Measurements from ENCODE around the gene RBL1.
A peak's percentile ranks its signal among the peaks of the same experiment; 100 is the strongest.
"Not testable (repeated sequence)": the region's sequence is repeated elsewhere in the genome, so short reads cannot be mapped to it uniquely, and the experiment has no call there.

RBL1 gene, protein sequence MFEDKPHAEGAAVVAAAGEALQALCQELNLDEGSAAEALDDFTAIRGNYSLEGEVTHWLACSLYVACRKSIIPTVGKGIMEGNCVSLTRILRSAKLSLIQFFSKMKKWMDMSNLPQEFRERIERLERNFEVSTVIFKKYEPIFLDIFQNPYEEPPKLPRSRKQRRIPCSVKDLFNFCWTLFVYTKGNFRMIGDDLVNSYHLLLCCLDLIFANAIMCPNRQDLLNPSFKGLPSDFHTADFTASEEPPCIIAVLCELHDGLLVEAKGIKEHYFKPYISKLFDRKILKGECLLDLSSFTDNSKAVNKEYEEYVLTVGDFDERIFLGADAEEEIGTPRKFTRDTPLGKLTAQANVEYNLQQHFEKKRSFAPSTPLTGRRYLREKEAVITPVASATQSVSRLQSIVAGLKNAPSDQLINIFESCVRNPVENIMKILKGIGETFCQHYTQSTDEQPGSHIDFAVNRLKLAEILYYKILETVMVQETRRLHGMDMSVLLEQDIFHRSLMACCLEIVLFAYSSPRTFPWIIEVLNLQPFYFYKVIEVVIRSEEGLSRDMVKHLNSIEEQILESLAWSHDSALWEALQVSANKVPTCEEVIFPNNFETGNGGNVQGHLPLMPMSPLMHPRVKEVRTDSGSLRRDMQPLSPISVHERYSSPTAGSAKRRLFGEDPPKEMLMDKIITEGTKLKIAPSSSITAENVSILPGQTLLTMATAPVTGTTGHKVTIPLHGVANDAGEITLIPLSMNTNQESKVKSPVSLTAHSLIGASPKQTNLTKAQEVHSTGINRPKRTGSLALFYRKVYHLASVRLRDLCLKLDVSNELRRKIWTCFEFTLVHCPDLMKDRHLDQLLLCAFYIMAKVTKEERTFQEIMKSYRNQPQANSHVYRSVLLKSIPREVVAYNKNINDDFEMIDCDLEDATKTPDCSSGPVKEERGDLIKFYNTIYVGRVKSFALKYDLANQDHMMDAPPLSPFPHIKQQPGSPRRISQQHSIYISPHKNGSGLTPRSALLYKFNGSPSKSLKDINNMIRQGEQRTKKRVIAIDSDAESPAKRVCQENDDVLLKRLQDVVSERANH

DNA sequence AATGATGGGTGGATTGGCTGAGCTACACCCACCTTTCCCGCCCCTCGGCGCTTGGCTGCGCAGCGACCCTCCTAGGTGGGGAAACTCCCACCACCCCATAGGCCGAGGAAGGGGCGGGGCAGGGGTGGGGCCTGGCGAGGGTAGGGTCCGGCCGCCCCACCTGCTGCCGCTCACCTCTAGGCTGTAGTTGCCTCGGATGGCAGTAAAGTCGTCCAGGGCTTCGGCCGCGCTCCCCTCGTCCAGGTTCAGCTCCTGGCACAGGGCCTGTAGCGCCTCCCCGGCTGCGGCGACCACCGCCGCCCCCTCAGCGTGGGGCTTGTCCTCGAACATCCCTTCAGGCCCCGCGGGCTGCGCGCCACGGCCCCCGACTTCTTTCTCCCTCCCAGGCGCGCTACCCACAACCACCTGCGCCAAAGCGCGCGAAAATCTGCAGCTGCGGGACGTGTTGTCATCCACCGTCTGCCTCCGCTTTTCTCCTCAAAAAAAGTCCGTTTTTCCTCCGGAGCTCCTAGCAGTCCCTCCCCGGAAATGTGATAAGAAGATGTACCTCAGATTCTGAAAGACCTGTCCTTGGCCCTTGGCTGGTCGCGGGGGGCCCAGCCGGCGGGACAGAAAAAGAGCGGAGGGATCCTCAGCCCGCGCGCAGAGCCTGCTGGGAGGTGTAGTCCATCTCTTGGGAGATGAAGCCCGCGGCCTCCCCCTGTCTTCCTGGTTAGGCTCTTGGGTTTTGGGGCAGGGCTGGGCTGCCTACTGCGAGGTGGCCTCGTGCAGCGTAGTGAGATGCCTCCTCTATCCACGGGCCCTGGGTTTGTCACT, at the start of gene RBL1:
TSS of gene RBL1 (minus strand) at position 399 of the 816 bp plus-strand sequence. CDS start at position 330, 69 bp downstream.
- peak; percentile 80 to 95 (median 90) for DNase-seq

DNA sequence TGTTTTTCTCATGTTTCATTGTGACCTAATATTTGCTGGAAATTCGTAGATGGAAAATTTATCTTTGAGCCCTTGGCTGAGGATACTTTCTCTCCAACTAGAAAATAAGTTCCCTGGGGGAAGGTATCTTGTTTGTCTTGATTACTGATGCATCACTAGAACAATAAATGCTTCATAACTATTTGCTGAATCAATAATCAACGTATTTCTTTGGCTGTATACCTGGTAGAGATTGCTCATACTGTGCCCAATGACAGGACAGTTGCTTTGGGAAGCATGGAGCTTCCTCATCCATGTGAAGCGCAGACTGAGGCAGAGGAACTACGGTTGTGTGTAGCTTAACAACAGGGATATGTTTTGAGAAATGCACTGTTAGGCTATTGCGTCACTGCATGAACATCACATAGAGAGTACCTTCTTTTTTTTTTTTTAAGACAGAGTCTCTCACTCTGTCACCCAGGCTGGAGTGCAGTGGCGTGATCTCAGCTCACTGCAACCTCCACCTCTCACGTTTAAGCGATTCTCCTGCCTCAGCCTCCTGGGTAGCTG, 49.1 kb upstream of the RBL1 start:
- DNase-seq: no peak
- intact Hi-C loops (cut with DNase I): no loop called here

More for the DNA sequence above, at the start of gene RBL1:
- intact Hi-C loops (cut with DNase I): loop anchor here (5.0 kb wide), 1 partner anchor 81 kb away; the partner anchor contains the start of genes MROH8 and RPN2

DNA sequence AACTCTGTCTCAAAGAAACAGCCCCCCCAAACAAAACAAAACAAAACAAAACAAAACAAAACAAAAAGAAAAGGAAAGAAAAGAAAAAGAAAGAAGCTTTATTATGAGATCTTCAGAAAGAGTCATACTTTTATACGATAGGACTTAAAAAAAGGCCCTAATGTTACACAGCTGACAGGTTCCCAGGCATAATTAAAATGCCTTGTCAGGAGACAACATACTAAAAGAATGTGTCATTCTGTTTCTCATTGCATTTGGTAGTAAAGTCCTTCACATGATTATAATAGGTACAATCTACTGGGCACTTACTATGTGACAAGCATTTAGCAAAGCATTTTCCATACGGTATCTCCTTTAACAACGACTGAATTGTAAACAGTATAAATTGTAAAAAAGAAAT, 46.9 kb upstream of the RBL1 start:
- DNase-seq: no peak
- intact Hi-C loops (cut with DNase I): no loop called here

DNA sequence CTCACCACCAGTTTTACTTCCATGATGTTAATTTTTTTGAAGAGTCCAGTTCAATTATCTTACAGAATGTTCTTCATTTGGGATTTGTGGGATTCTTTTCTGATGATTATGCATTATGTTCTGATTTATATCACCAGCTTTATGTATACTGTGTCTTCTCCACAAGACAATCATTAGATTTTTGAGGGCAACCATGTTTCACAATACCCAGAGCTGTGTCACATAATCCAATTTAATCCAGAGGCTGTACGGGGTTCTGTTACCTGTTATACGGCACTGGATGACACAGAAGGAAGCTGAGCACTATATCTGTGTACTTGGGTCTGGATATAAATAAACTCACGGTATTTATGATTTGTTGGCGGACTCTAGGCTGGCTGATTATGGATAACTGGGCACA, 41.8 kb upstream of the RBL1 start:
- no peak for DNase-seq
- intact Hi-C loops (cut with DNase I): no loop called here

DNA sequence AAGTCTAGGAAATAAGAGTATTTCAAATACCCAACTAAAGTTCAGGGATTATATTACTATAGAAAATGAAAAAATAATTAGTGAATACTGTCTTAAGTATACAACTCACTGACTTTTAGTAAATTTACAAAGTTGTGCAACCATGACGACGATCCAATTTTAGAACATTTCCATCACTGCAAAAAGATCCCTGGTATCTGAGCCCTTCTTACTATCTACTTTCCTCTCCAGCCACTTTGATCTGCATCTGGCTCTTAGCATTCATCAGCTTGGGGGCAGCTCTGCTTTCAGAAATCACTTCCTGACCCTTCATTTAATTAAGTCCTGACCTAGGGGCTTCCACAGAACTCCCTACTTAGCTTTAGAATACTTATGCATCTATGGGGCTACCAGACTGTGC, 38.2 kb upstream of the RBL1 start:
- intact Hi-C loops (cut with DNase I): no loop called here
- DNase-seq: no peak

DNA sequence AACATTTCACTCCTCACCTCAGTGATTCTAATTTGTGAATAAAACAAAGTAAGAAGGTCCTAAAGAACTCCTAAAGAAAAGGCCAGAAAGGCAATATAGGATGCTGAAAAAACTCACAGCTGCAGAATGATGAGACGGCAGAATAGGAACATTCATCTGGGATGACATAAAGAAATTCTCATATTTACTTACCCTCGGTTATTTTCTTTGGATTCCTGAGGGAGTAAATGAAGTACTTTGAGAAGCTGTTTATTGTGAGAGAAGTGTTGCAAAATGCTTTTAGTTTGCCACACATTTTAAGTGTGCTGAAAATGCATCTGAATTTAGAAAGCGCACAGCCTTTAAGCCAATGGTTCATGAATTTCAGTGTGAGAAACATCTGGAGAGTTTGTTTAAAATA, 35.7 kb upstream of the RBL1 start:
- intact Hi-C loops (cut with DNase I): no loop called here
- no peak for DNase-seq

DNA sequence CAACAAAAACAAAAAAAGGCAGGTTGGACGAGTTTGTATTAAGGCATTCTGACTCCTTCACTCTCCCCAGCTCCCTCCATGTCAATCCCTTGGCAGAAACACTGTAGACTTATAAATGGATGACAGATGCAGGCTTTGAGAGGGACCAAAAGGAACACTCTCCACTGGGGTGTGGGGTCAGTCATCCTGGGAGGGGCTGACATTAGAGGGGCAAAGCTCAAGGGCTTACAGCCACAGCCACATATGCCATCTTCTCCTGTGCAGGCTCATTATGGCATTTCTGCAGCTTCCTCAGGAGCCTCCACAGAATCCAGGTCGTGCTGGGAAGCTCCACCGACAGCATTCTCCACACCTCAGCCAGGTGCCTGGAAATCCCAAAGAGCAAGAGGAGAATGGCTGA, 33.0 kb upstream of the RBL1 start:
- no peak for DNase-seq
- intact Hi-C loops (cut with DNase I): no loop called here

DNA sequence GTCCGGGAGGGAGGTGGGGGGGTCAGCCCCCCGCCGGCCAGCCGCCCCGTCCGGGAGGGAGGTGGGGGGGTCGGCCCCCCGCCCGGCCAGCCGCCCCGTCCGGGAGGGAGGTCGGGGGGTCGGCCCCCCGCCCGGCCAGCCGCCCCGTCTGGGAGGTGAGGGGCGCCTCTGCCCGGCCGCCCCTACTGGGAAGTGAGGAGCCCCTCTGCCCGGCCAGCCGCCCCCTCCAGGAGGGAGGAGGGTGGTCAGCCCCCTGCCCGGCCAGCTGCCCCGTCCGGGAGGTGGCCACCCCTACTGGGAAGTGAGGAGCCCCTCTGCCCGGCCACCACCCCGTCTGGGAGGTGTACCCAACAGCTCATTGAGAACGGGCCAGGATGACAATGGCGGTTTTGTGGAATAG, 30.5 kb upstream of the RBL1 start:
- intact Hi-C loops (cut with DNase I); DNase-seq: not testable (repeated sequence)

DNA sequence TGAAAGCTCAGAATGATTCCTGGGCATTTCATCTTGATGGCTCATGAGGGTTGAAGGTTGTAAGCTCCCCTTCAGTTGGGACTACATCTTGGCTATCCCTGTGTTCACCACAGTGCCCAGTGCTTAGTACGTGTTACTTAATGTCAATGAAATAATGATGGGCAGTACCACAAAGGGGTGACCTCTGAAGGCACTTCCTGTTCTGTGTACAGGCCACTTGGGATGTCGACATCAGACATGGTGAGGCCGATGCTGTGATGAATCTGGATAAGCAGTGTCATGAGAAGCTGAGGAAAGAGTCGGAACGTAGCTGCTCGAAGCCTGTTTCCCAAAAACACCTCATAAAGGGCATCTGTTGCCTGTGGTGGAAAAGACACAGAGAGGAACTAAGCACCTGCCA, 27.6 kb upstream of the RBL1 start:
- intact Hi-C loops (cut with DNase I): no loop called here
- no peak for DNase-seq

DNA sequence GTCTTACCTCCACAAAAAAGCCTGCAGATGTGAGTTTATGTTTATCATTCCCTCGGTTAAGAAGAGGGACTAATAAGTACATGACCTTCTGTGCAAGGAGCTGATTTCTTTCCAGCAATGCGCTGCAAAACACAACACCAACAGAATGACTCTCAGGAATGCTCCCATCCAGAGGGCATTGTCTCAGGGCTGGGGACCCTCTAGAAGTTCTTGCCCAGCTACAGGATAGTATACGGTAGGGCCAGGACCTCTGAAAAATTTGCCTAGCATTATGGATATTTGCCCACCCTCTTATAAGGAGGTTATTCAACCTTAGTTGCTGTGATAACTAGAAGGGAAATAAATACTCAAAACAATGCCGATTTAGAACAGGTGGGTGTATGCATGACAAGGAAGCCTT, 24.7 kb upstream of the RBL1 start:
- DNase-seq: no peak
- intact Hi-C loops (cut with DNase I): no loop called here

DNA sequence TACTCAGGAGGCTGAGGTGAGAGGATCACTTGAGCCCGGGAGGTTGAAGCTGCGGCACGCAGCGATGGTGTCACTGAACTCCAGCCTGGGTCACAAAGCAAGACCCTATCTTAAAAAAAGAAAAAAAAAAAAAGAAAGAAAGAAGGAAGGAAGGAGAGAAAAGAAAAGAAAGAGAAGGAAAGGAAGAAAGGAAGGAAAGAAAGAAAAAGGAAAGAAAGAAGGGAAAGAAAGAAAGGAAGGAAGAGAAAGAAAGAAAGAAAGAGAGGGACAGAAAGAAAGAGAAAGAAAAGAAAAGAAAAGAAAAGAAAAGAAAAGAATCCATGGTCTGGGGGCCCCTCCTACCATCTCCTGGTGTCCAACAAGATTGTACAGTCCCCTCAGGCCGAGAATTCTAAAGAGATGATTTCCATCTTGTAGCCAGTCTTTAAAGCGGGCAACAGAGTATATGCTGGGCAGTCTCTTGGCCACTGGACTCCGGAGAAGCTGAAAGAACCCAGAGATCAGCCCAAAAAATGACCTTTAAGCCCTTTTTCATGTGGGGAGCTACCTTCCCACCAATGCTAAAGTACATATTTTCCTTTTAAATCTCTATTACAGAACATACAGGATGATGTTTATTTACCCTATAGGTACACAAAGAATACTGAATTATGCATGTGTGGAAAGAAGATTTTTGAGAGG, 23.7 kb upstream of the RBL1 start:
- intact Hi-C loops (cut with DNase I): no loop called here
- DNase-seq: no peak

DNA sequence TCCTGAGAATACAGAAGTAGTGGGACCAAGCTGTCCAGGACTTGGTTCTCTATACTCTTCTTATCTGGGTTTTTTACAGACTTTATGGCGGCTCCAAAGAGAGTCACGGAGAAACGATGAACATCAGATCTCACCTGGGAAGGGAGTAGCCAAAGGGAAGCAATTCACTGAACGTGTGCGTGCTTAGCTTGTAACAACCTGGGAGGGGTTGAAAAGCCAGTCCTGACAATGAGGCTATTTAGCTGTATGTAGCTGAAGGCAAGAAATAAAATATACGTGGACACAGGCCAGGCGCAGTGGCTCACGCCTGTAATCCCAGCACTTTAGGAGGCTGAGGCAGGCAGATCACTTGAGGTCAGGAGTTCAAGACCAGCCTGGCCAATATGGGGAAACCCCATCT, 18.2 kb upstream of the RBL1 start:
- intact Hi-C loops (cut with DNase I): no loop called here
- no peak for DNase-seq

DNA sequence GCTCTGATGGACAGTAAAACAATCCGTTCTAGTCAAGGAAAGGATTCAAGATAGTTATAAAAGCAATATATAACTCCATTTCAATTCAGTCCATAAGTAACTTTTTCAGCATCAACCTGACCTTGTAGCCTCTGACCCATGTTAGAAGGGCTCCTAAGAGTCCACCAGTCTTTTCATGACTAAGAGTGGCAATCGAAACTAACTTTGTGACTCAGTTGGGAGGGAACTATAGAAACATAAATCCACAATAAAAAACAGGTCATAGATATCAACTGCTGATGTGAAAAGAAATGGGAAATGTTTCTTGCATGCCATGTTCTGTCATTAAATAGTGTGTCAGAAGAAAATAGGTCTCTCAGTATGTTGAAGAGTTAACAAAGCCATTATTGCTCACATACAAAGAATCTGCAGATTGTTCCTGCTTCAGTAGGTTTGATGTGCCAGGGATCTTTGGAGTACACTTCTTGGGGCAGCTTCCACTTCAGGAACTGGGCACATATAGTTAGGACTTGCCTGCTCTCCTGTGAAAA, 16.2 kb upstream of the RBL1 start:
- no peak for DNase-seq
- intact Hi-C loops (cut with DNase I): no loop called here

DNA sequence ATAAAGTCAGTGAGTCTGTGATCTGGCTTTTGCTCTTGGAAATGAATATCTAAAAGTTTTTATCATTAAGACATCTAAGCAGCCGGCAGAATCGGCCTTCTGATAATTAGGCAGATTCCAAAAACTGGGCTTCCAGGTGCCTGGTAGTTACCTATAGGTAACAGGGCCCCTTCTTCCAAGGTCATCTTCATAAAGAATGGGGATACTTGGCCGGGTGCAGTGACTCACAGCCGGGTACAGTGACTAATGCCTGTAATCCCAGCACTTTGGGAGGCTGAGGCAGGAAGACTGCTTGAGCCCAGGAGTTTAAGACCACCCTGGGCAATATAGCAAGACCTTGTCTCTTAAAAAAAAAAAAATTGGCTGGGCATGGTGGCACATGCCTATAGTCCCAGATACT, 12.9 kb upstream of the RBL1 start:
- no peak for DNase-seq
- intact Hi-C loops (cut with DNase I): no loop called here

DNA sequence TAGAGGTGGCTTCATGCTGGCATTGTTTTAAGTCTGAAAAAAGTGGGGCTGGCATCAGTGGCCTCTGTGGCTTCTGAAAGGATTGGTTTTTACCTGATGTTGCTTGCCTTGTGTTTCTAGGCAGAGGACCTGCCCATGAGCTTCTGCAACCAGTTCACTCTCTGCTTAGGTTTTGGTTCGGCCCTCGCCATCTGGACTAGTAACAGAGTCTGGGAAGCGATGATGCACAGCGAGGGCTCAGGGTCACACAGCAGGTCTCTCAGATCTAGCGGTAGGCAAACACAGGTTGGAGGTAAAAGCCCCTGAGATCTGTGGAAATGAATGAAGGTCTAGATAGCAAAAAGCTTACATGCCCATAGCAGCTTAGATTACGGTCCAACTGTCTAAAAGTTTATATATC, 6.8 kb upstream of the RBL1 start:
- intact Hi-C loops (cut with DNase I): no loop called here
- no peak for DNase-seq

DNA sequence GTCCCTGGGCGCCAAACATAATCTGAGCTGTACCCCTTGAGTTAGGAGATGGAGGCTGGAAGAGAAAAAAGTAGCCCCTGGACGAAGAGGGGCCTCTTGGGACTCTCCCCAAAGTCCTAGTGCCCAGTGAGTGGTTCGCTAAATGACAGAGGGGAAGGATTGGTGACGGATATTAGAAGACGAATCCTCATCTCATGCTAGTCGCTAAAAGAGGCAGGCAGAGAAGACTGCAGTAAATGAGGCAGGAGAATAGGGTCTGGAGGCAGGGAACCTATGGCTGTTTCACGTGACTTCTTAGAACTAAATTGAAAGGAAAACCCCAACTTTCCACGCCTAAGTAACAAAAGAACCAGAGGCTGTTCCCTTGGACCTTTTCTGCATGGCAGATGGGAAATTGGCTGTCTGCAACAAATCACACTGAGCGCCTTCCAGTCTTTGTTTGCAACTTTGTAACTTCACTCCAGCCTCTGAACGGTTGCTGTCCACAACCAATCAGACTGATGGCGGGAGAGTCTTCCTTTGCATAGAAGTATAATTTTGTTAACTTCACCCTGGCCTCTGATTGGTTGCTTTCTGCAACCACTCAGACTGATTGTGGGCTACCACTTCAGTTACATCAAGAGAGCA, 731 bp upstream of the RBL1 start:
- peak in 1 of 42 donors; percentile 1 for DNase-seq
- intact Hi-C loops (cut with DNase I): loop anchor here (5.0 kb wide), 1 partner anchor 81 kb away; the partner anchor contains the start of genes MROH8 and RPN2

DNA sequence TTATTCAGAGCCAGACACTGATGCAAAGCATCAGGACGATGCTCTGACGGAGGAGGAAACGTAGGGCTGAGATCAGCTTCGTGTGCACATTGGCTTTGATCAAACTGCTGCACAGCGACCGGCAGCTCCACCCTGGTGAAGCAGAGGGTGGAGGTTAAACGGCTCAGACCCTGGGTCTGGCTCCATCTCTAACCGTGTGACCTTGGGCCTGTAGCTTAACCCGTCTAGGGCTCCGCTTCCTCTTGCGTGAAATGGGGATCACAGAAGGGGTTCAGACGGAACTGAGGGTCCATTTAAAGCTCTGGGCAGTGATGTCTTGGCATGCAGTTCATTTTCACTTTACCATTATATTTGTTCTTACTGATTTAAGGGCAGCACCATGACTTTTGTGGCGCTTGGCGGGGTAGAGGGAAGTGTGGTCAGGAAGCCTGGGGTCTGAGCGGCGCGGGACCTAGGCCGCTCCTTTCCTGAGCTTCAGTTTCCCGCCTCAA, 644 bp downstream of the RBL1 start:
- intact Hi-C loops (cut with DNase I): loop anchor here (5.0 kb wide), 1 partner anchor 82 kb away; the partner anchor contains the start of genes MROH8 and RPN2
- DNase-seq: peak in 4 of 42 donors; percentile 6 to 16 (median 10)

All from head of caudate nucleus (tissue), 42 donors.